ENCODE data around the gene UGT1A3.

The UGT1A3 gene

DNA sequence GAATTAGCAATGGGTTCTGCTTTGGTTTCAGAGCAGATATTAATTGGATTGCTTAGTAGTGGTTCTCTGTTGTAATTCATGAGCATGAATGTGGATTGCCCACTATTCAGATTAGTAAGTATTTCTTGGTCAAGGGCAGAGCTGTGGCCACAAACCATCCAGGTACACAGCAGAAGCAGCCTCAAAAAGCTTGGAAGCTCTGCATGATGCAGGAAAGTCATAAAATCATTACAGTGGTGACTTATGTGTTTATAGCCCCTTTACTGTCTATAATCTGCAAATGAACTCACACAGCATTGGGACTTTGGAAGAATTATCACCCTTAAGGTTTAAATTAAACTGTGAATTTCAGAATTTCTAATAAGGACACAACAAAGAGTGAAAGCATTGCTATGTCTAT, 29.3 kb downstream of the UGT1A3 start:
- DNase-seq: no peak

DNA sequence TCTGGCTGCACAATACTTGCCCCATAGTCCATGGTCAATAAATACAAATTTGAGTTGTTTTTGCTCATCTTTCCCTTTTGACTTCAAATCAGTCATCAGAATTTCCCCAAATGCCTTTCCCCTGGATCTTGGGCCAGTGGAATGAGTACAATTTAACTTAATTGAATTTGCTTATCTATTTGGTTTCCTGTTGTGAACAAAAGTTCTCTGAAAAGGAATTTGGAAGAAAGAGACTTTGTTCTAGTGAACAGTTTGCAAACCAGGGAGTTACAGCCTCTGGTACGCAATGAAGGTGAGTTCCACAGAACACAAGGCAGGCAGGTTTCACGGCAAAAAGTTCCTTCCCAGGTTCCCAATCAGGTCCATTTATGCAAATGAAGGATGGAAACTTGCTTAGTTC, 30.0 kb downstream of the UGT1A3 start:
- no peak for DNase-seq

DNA sequence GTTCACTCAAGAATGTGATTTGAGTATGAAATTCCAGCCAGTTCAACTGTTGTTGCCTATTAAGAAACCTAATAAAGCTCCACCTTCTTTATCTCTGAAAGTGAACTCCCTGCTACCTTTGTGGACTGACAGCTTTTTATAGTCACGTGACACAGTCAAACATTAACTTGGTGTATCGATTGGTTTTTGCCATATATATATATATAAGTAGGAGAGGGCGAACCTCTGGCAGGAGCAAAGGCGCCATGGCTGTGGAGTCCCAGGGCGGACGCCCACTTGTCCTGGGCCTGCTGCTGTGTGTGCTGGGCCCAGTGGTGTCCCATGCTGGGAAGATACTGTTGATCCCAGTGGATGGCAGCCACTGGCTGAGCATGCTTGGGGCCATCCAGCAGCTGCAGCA, 31.2 kb downstream of the UGT1A3 start, which contains the start of gene UGT1A1:
TSS of gene UGT1A1 (plus strand) at position 228 of the 400 bp plus-strand sequence. CDS start at position 246, 18 bp downstream.
- DNase-seq: no peak

DNA sequence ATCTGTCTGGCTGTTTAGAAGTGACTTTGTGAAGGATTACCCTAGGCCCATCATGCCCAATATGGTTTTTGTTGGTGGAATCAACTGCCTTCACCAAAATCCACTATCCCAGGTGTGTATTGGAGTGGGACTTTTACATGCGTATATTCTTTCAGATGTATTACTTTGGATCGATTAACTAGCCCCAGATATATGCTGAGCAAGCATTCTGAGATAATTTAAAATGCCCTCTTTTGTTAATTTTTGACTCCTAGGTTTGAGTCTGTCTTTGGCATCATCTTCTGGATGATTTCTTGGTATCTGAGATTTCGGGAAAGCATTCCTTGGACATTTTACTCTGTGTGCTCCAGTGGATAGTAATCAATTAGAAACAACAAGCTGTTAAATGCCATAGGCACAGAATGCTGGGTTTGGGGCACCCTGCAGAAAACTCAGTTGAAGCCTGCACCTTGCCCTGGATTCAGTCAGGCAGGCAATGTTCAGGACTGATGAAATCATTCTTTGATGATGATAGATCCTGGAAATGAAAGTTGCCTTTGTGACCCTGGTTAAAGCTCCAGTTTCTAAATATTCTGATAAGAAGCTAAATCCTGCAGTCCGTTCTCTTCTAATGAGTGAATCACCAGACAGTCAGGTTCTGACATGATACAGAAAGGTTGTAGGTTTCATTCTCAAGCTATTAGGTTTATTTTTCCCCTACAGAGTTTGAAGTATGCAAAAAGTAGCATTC, 32.4 kb downstream of the UGT1A3 start:
- no peak for DNase-seq

DNA sequence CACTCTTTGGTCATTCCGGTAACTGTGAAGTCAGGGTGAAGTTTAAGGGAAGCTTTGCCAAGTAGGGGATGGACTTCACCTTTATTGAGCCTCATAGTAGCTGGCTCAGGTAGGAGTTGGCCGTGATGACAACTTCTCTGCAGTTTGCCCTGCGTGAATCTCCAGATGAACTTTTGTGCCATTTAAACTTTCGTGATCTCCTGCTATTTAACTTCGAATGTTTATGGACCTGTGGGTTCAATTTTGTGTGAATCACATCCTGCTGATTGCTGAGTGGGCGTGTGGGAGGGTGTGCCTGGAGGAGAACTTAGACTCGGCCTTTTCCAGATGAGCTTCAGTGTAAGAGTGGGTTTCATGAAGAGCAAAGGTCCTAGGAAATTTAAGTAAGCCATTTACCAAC, 35.4 kb downstream of the UGT1A3 start:
- DNase-seq: peak; percentile 3

DNA sequence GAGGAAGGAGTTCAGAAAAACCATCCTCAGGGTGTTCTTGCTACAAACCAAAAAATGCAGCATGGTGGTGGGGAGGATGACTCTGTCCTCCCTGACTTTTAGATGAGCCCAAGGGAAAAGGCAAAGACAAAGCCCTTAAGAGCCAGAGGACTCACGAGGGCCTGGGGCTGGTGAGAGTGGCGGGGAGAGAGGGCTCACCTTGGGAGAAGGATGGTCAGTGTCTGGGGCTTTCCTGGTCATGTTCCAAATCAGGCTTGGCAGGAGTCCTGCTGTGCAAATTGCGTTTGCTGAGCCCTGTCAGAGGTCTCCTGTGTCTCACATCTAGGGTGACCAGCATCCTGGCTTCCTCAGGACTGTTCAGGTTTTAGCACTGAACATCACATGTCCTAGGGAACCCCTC, 35.9 kb downstream of the UGT1A3 start:
- no peak for DNase-seq

DNA sequence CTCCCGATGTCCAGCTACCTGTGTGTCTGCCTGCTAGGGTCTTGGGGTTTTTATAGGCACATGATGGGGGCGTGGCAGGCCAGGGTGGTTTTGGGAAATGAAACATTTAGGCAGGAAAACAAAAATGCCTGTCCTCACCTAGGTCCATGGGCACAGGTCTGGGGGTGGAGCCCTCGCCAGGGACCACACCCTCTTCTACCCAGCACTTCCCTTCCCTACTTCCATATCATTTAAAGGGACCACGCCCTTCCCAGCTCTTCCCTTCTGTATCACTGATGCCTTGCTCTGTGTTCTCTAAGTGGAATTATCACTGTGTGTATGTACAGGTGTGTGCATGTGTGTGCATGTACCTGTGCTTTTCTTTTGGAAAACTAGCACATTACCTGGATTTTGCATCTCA, 37.6 kb downstream of the UGT1A3 start:
- no peak for DNase-seq

DNA sequence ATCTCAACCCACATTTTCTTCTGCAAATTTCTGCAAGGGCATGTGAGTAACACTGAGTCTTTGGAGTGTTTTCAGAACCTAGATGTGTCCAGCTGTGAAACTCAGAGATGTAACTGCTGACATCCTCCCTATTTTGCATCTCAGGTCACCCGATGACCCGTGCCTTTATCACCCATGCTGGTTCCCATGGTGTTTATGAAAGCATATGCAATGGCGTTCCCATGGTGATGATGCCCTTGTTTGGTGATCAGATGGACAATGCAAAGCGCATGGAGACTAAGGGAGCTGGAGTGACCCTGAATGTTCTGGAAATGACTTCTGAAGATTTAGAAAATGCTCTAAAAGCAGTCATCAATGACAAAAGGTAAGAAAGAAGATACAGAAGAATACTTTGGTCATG, 39.2 kb downstream of the UGT1A3 start:
- no peak for DNase-seq

DNA sequence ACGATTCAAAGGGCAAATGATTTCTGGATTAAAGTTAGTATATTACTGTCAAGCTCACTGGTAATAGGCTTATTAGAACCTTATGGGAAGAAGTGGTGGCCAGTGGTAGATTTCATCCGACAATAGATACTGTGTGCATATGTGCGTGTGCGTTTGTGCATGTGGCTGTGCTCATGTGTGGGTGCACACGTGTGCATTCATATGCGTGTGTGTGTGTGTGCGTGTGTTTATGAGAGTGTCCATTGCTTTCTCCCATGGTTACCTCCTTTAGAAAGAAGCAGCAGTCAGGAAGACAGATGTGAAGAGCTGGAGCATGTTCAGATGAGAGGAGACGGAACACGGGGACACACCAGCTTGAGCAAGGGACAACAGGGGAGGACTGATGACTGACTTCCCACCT, 40.4 kb downstream of the UGT1A3 start:
- DNase-seq: no peak

DNA sequence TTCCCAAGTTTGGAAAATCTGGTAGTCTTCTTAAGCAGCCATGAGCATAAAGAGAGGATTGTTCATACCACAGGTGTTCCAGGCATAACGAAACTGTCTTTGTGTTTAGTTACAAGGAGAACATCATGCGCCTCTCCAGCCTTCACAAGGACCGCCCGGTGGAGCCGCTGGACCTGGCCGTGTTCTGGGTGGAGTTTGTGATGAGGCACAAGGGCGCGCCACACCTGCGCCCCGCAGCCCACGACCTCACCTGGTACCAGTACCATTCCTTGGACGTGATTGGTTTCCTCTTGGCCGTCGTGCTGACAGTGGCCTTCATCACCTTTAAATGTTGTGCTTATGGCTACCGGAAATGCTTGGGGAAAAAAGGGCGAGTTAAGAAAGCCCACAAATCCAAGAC, 43.3 kb downstream of the UGT1A3 start:
- no peak for DNase-seq

DNA sequence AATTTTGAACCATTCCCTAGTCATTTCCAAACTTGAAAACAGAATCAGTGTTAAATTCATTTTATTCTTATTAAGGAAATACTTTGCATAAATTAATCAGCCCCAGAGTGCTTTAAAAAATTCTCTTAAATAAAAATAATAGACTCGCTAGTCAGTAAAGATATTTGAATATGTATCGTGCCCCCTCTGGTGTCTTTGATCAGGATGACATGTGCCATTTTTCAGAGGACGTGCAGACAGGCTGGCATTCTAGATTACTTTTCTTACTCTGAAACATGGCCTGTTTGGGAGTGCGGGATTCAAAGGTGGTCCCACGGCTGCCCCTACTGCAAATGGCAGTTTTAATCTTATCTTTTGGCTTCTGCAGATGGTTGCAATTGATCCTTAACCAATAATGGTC, 43.7 kb downstream of the UGT1A3 start:
- no peak for DNase-seq

DNA sequence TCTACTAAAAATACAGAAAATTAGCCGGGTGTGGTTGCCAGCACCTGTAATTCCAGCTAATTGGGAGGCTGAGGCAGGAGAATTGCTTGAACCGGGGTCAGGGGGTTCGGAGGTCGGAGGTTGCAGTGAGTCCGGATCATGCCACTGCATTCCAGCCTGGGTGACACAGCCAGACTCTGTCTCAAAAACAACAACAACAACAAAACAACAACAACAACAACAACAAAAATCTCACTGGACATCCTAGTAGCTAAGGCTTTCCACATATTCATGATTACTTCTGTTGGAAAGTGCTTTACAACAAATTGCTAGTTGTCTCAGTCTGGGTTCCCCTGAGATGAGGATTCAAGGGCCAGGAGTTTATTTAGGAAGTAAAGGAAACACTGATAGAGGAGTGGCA, 45.0 kb downstream of the UGT1A3 start:
- no peak for DNase-seq

DNA sequence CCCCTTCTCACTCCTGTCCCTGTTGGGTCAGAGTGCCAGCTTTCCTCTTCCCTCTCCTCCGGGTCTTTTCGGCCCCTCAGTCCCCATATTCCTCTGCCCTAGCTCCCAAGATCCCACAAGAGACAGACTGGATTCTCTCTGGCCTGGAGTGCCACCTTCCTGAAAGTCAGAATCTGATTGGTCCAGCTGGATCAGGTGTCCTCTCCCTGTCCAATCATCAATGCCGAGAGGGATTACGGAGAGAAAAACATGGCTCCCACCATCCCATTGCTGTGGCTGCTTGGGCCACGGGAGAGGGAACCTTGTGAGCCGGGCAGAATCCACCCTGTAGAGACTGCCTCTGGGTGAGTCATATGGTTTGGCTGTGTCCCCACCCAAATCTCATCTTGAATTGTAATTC, 46.6 kb downstream of the UGT1A3 start:
- DNase-seq: no peak

DNA sequence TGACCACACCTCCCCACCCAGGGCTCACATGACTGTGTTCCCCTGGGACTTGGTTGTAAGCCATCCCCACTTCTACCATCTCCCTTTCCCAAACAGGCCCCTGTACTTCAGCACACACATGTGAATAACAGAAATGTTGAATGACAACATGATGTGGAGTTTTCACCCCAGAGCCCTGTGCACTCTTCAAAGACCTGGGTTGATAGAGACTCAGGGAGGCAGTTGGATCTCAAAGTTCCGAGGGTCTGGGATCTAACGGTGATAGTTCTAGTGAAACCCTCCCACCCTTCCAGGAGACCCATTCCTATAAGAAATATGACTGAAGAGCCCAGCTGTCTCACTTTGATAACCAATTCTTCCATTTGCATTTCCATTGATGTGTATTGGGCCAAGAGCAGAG, 49.2 kb downstream of the UGT1A3 start, which contains the start of gene MROH2A:
TSS of gene MROH2A (plus strand) at position 301 of the 400 bp plus-strand sequence. CDS start 1,029 bp downstream, outside the sequence.
- DNase-seq: no peak

DNA sequence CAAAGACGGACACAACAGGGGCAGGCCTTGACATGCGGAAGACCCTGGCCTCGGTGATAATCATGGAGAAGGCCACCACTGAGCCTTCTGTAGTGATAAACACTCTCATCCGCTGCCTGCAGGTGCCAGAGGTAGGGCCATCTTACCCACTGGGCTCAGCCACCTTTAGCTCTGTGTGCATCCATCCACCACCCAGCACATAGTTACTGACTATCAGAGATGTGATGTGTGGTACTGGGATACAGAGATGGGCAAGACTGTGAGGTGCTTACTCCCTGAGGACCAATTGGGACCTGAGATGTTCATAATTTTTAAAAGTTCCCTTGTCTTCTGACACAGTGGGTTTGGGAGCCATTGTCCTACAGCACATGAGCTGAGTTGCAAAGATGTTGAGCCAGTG, 50.9 kb downstream of the UGT1A3 start:
- DNase-seq: no peak

DNA sequence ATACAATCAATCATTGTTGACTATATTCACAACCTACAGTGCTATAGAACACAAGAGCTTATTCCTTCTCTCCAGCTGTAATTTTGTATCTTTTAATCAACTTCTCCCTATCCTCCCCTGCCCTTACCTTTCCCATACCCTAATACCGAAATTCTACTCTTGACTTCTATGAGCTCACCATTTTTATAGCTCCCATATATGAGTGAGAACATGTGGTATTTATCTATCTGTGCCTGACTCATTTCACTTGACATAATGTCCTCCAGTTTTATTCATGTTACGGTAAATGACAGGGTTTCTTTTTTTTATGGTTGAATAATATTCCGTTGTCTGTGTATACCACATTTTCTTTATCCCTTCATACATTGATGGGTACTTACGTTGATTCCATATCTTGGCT, 51.9 kb downstream of the UGT1A3 start:
- DNase-seq: no peak

DNA sequence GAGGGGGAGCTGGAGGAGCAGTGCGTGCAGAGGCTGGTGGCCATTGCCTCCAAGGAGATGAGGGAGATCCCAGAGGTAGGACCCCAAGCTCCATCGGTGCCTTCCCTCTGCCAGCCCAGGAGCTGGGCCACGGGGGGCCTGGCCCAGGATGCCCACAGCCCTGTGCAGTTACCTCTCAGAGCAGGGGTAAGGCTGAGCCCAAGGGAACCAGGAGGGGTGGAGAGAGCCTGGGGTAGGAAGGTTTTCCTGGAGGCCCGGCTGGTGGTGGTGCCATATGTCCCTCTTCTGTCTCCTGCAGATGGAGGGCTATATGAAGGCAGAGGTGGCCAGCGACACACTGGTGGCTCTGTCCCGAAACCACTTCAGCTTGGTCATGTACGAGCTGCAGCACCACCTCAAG, 60.7 kb downstream of the UGT1A3 start:
- DNase-seq: no peak

DNA sequence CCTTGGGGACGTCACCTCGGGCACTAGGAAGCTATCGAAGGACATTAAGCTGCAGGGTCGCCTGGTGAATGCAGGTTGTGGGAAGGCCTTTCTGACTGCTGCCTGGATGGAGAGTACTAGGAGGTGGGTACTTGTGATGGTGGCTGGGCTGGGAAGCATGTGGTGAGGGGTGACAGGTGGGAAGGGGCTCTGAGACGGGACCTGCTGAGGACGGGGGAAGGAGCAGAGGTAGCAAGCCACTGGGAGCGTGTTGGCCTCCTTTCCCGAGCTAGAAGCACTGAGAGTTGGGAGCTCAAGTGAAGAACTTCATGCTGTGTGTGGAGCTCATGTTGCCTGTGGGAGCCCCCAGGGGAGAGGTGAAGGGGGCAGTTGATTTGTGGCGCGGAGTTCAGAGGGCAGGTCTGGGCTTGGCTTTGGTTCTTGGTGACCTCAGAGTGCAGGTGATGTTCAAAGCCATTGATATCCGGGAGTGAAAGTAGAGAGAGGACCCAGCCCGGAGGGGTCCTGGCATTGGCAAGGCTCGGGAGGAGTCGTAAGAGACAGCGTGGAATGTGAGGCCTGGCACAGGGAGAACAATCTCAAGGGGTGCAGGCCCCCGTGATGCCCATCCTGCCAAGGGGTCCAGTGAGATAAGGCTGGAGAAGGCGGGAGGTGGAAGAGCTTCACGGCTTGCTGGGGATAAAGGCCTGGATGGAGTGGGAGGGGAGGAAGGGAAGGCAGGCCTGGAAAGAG, 62.5 kb downstream of the UGT1A3 start:
- no peak for DNase-seq

DNA sequence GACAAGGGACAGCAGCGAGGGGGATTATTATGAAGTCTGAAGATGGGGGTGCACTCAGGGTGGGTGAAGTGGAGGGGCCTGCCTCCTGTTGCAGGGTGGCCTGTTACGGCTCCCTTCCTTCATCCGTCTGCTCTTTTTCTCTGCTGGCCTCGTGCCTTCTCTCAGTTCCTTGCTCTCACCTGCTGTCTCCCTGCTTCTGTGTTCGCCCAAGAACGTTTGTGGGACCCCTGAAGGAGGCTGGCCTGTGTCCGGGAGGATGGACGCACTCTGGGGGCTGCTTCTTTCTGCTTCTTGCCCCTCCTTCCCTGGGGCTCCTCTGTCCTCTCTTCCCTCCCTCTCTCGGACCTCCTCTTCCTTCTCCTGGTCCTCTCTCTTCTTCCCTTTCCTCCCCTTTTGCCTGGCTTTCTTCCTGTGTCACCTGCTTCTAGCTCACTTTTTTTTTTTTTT, 63.1 kb downstream of the UGT1A3 start:
- no peak for DNase-seq

DNA sequence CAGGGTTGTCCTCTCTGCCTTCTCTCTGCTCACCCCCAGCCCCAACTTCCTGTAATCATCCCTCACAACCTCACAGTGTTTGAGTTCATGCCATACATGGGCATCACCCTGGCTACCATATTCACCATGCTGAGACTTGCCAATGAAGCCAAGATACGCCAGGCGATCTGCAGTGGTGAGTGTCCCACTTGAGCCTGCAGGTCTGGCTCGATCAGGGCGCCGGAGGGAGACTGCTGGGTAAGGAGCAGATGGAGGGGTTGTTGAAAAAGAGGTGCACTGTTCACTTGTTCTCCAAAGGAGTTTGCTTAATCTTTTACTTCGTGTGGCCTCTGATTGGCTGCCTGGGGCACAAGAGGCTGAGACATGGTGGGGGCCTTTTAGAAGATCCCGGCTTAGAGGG, 63.9 kb downstream of the UGT1A3 start:
- no peak for DNase-seq

DNA sequence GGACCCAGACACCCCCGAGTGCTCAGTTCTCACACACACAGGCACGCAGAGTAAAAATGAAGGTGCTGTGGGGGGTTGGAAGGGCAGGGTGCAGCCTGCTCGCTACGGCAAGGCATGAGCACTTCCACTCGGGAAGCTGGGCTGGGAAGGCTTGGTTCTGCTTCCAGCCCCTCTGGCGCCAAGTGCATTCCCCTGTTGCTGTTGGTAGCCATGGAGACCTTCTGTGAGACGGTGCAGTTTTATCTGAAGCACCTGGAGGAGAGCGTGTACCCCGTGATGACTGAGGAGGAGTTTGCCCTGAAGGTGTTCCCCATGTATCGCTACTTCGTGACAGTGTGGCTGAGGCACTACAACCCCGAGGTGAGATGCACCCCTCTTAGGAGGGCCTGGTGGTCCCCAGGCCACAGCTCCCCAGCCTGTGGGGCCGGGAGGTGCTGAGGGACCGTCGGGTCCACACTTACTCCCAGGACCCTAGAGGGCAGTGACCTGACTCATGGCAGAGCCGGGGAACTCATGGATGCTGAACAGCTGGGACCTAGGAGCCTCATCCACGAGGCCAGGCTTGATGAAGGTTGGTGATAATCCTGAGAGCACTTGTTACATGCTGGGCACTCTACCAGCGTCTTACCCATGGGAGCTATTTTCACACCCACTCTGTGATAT, 64.8 kb downstream of the UGT1A3 start:
- DNase-seq: no peak

DNA sequence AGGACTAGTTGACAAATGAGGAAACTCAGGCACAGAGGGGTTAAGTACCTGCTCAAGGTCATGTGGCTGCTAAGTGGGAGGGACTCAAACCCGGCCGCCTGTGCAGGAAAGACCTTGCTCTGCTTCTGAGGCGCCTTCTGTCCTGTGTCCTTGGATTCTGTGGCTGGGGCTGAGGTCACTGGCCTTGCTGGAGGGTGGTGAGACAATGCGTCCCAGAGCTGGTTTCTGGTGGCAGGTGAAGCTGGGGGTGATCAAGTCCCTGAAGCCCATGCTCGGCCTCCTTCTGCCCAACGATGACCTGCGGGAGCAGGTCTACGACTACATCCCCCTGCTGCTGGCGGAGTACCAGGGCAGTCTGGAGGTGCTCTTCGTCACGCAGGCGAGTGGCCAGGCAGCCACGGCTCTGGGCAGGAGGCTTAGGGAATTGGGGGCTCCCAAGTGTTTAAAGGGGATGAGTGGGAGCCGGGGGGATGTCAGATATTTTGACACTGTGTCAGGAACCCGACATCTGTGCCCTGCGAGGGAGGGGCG, 65.4 kb downstream of the UGT1A3 start:
- no peak for DNase-seq

DNA sequence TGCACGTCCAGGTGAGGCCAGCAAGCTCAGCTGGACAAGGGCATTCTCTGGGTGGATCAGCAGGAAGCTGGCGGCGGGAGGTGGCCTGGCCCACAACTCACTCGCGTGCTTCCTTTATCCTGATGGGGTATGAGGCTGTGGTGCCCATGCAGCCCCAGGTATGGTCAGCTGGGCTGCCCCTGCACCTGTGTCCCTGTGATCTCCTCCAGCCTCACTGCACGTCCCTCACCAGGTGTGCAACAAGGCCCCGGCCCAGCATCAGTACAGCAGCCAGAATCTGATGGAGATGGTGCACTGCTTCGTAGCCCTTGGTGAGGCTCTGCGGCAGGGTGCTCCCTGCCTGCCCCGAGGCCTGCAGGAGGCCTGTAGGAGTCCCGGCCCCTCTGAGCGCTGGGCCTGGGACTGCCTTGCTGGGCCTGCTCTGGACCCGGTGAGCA, 66.9 kb downstream of the UGT1A3 start:
- no peak for DNase-seq

Data from fibroblast of skin of back (primary cell).